Pancreas (tissue), 10 donors: Measurements from ENCODE around the gene WDR11. TPM values are rescaled to one million over a fixed set of nuclear protein-coding genes. Genes with fewer than 3 reads are reported as not detected.
A peak's percentile ranks its signal among the peaks of the same experiment; 100 is the strongest.

Experiments
- ATAC-seq, 4 donors: fragments of 200-7000 bp; cut with Tn5 transposase; one replicate each; pipeline versions ENCODE4 v1.8.0 to v1.9.1; 2020; ENCODE audit warnings: mild to moderate bottlenecking in 4 of 4, moderate library complexity in 4 of 4
- DNase-seq, 6 donors: peaks; one replicate each; pipeline ENCODE4 v3.0.0-alpha.2; 2020
- FAIRE-seq: peaks from 2 replicates; lab custom pipeline; 2012; peaks lifted over from hg19 to GRCh38; lab: Jason Lieb, UNC
- H3K27ac ChIP-seq, 4 donors: fragments of 200-600 bp; sonication (generic); 1 replicate in 3 of 4; 2 replicates in 1 of 4; pipeline versions ENCODE4 v1.5.0 to v1.8.0; 2020
- H3K27me3 ChIP-seq, 4 donors: fragments of 200-600 bp; one replicate each; pipeline ENCODE4 v1.8.0; 2021
- H3K36me3 ChIP-seq, 3 donors: fragments of 200-600 bp; sonication (generic) in 1 of 3; one replicate each; pipeline versions ENCODE4 v1.5.0 to v1.8.0; 2020 to 2021
- H3K4me1 ChIP-seq, 3 donors: fragments of 200-600 bp; one replicate each; pipeline ENCODE4 v1.8.0; 2021
- H3K4me3 ChIP-seq, 4 donors: fragments of 200-600 bp; sonication (generic) in 2 of 4; one replicate each; pipeline versions ENCODE4 v1.5.0 to v1.8.0; 2020 to 2021
- H3K9me3 ChIP-seq, 4 donors: fragments of 200-600 bp; one replicate each; pipeline ENCODE4 v1.8.0; 2021
- whole genome bisulfite sequencing, 2 donors: extraction: QIAGEN DNeasy Blood & Tissue Kit; methylation state at CpG; one replicate each; pipeline ENCODE4 v1.1.7; 2013; 5-methylcytosine and 5-hydroxymethylcytosine counted together
- intact Hi-C, 3 donors: fragments of 100-400 bp; cut with DNase I; formaldehyde crosslinking; loops; one replicate each; pipeline versions ENCODE4 v1.11.1 to v1.14.2; 2022
- polyA plus RNA-seq, 2 donors: library from polyadenylated mRNA; stranded (reverse); fragments of 200-250 nt; gene quantifications; one replicate each; pipeline ENCODE4 v1.2.3, GENCODE V29; 2013
- total RNA-seq, 6 donors: library from RNA; stranded (reverse); fragmentation: NEBNext Ultra II Directional in 4 of 6; extraction: Animal tissue kit (Norgen Biotek cat#: 25700) in 4 of 6; gene quantifications; one replicate each; pipeline versions ENCODE4 v1.2.1 to v1.2.4, GENCODE V29; 2021 to 2023
- TF ChIP-seq, protein P1 (sequence below), 4 donors: fragments of 200-600 bp; sonication (generic) in 3 of 4; IDR thresholded peaks; one replicate each; pipeline versions ENCODE4 v1.5.0 to v1.8.0; 2021; ENCODE audit warnings: antibody characterized with exemption in 4 of 4
- donor health status: healthy with polysubstance abuse.
- donor health status: DM: no; HTN: no; CAD: no; lungs with moderate emphysema.
- donor health status: DM: no; HTN: no; CAD: no.
- donor health status: control.
- donor health status: control.
- donor health status: Bipolar disorder and iron deficiency.
- donor health status: DM: yes; HTN: yes; CAD: no.
- donor health status: DM: no; HTN: no; CAD: no.
- donor health status: DM: no; HTN: no; CAD: no.
- donor health status: DM: yes; HTN: yes; CAD: no.

The WDR11 gene
- total and polyA plus RNA-seq, 8 donors, result 14.8 to 30.5 (median 18.3) TPM

DNA sequence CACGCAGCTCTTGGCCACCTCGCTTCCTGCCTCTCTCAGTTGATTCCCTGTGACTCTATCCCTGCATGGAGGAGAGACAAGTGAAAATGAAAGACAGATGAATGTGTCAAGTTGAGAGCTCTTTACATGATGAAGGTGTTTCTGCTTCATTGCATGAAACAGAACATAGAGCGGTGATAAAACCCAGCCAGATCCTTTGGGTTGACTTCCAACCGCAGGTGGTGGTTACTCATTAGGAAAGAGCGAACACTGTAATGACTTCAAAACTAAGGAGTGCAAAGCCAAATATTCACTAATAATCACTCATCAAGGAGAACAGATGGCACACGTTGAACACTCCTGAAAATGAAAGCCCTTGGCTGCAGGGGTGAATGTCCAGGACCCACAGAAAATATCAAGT lies 31.8 kb upstream of the WDR11 start:
- FAIRE-seq, result no peak

DNA sequence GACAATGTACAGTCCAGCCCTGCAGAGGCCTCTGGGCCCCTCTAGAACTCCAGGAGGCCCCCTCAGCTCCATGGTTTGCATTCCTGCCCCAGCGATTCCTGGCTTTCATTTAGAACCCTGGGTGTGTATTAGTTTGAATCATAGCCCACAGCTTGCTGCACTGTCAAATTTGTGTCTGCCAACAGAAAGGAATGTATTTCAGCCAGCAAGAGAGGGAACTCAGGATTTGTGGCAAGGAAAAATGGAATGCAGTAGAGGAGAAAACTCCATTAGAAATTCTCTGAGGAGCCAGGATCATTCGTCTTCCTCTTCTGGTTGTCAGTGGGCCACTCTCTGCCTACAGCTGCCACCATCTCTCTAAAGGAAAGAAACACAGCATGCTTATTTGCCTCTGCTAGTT lies 27.9 kb upstream of the WDR11 start:
- ATAC-seq (no peak), FAIRE-seq (no peak), DNase-seq (no peak)
- no peaks in the 10 kb centered on the region for H3K27me3 ChIP-seq
- H3K9me3 ChIP-seq, result no peaks in the 10 kb centered on the region
- H3K4me3 ChIP-seq, result no peak overlapping the region
- no peaks in the 10 kb centered on the region for H3K4me1 ChIP-seq
- WGBS, 2 donors, result 68 to 82% methylated on average over 2 of the region's 2 CpGs
- H3K27ac ChIP-seq, result no peak overlapping the region
- intact Hi-C loops, result no loop called here
- H3K36me3 ChIP-seq, result no peaks in the 10 kb centered on the region
- TF ChIP-seq, protein P1, sequence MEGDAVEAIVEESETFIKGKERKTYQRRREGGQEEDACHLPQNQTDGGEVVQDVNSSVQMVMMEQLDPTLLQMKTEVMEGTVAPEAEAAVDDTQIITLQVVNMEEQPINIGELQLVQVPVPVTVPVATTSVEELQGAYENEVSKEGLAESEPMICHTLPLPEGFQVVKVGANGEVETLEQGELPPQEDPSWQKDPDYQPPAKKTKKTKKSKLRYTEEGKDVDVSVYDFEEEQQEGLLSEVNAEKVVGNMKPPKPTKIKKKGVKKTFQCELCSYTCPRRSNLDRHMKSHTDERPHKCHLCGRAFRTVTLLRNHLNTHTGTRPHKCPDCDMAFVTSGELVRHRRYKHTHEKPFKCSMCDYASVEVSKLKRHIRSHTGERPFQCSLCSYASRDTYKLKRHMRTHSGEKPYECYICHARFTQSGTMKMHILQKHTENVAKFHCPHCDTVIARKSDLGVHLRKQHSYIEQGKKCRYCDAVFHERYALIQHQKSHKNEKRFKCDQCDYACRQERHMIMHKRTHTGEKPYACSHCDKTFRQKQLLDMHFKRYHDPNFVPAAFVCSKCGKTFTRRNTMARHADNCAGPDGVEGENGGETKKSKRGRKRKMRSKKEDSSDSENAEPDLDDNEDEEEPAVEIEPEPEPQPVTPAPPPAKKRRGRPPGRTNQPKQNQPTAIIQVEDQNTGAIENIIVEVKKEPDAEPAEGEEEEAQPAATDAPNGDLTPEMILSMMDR (IDR thresholded peaks at IDR 0.05), result no peak

More for the DNA sequence above, 31.8 kb upstream of the WDR11 start:
- Histone ChIP-seq H3K4me3 (no peak overlapping the region), H3K27ac (no peak overlapping the region), H3K27me3 (no peaks in the 10 kb centered on the region), H3K9me3 (no peaks in the 10 kb centered on the region), H3K36me3 (no peaks in the 10 kb centered on the region), H3K4me1 (no peaks in the 10 kb centered on the region)
- 71 to 74% methylated on average over 6 of the region's 6 CpGs for WGBS, 2 donors
- no peak for DNase-seq
- TF ChIP-seq, protein P1 (IDR thresholded peaks at IDR 0.05), result no peak
- no peak for ATAC-seq
- intact Hi-C loops, result no loop called here

DNA sequence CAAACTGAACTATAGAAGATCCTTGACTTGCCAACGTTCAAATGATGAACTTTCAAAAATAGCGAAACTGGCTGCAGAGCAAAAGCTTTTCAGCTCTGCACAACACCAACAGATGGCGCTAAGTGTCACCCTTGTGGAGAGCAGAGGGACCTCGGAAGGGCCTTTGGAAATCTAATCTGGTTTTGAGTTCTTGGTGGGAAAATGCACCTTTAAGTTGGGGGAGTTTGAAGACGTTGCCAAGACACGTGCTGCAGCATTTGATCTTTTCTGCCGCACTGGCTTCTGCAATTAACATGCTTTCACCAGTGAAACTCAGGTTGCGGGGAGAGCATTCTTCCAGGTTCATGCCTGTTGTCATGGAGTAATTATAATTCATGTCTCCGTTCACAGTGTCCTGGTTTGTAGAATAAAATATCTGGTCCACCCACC lies 26.3 kb upstream of the WDR11 start:
- H3K27me3 ChIP-seq, result no peaks in the 10 kb centered on the region
- no peak overlapping the region for H3K4me3 ChIP-seq
- TF ChIP-seq, protein P1 (IDR thresholded peaks at IDR 0.05), result peak in 2 of 4 donors; percentile 15 to 22
- WGBS, 2 donors, result 35 to 41% methylated on average over 9 of the region's 9 CpGs
- DNase-seq (peak in 1 of 6 donors; percentile 8), FAIRE-seq (no peak), ATAC-seq (peak in 1 of 4 donors; percentile 44)
- H3K27ac ChIP-seq, result no peak overlapping the region
- no peaks in the 10 kb centered on the region for H3K36me3 ChIP-seq
- no peaks in the 10 kb centered on the region for H3K4me1 ChIP-seq
- intact Hi-C loops, result no loop called here
- no peaks in the 10 kb centered on the region for H3K9me3 ChIP-seq

GRCh38 chr10:120825878-120826769 lies 25.0 kb upstream of the WDR11 start:
- ATAC-seq (peak in 2 of 4 donors; percentile 42 to 56), FAIRE-seq (no peak), DNase-seq (no peak)
- TF ChIP-seq, protein P1 (IDR thresholded peaks at IDR 0.05), result no peak
- WGBS, 2 donors, result 54 to 69% methylated on average over 3 of the region's 3 CpGs
- Histone ChIP-seq H3K4me1 (no peaks in the 10 kb centered on the region), H3K4me3 (no peak overlapping the region), H3K27me3 (no peaks in the 10 kb centered on the region), H3K36me3 (no peaks in the 10 kb centered on the region), H3K9me3 (no peaks in the 10 kb centered on the region), H3K27ac (no peak overlapping the region)
- intact Hi-C loops, result no loop called here
